Fibroblast of mammary gland (primary cell): ENCODE measurements around the gene TEAD1.

Source experiments
- DNase-seq: peaks from one replicate; pipeline ENCODE4 v3.0.0-alpha.2; 2010; ENCODE audit warnings: low read depth
- H3K4me3 ChIP-seq: 2 replicates; pipeline ENCODE4 v1.5.1; 2011; ENCODE audit warnings: low read depth, mild to moderate bottlenecking, low read length, moderate library complexity; ENCODE audit not compliant: control insufficient read depth
- TF ChIP-seq, protein P1 (sequence below): conservative IDR thresholded peaks from 2 replicates; pipeline ENCODE4 v1.5.1; 2011; ENCODE audit warnings: low read depth, low read length, inconsistent platforms; ENCODE audit not compliant: control insufficient read depth, insufficient read depth

The TEAD1 gene

DNA sequence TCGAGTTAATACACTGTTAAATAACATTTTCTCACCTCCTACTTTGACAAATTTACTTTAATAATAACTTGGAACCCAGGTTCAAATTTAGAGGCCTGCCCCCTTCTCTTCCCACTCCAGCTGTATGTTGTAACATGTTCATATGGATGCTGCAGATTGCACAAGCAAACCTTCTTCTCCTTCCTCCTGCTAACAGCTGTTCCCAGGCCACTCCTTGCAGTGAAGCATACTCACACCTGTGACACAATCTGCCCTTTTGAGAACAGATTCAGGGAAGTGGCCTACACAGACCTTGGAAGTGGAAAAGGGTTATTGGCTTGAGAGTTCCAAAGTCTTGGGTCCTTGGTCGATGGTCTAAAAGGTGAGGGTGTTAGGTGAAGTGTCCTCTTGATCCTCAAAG, 131.9 kb downstream of the TEAD1 start:
- TF ChIP-seq, protein P1, sequence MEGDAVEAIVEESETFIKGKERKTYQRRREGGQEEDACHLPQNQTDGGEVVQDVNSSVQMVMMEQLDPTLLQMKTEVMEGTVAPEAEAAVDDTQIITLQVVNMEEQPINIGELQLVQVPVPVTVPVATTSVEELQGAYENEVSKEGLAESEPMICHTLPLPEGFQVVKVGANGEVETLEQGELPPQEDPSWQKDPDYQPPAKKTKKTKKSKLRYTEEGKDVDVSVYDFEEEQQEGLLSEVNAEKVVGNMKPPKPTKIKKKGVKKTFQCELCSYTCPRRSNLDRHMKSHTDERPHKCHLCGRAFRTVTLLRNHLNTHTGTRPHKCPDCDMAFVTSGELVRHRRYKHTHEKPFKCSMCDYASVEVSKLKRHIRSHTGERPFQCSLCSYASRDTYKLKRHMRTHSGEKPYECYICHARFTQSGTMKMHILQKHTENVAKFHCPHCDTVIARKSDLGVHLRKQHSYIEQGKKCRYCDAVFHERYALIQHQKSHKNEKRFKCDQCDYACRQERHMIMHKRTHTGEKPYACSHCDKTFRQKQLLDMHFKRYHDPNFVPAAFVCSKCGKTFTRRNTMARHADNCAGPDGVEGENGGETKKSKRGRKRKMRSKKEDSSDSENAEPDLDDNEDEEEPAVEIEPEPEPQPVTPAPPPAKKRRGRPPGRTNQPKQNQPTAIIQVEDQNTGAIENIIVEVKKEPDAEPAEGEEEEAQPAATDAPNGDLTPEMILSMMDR: no peak
- H3K4me3 ChIP-seq: no peak overlapping the region
- peak; percentile 55 for DNase-seq

DNA sequence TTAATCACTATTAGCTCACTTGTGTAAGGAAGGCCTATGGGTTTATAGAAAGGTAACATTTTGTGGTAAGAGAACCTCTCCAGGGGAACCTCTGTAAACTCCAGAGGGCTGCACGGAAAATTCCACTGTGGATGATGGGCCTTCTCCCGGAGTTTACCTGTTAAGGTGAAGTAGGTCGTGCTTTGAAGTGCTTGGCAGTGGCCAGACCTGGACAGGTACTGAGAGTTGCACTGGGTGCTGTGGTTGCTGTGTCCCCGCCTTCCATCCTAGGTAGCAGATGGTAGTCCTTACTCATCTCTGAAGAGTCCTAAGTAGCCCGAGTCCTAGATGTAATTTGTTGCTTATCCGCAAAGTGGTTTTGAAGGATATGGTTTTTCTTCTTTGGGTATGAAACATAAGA, 133.4 kb downstream of the TEAD1 start:
- no peak overlapping the region for H3K4me3 ChIP-seq
- DNase-seq: no peak
- TF ChIP-seq, protein P1: no peak

DNA sequence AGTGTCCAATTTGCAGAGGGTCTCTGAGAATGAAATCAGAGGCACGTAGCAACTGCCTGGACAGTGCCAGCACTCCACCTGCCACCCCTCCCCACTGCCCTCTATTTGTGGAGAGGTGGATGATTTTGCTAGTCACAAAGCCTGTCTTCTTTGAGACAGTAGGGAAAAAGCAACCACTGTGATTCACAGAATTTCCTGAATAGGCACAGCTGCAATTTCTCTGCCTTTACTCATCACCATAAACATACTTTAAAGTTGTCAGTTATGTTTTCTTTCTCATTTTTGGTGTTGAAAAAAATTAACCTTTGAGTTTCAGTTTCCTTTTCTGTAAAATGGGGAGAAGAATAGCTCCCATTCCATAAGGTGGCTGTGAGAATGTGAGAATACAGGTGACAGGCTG, 134.3 kb downstream of the TEAD1 start:
- no peak overlapping the region for H3K4me3 ChIP-seq
- DNase-seq: peak; percentile 60
- TF ChIP-seq, protein P1: no peak

DNA sequence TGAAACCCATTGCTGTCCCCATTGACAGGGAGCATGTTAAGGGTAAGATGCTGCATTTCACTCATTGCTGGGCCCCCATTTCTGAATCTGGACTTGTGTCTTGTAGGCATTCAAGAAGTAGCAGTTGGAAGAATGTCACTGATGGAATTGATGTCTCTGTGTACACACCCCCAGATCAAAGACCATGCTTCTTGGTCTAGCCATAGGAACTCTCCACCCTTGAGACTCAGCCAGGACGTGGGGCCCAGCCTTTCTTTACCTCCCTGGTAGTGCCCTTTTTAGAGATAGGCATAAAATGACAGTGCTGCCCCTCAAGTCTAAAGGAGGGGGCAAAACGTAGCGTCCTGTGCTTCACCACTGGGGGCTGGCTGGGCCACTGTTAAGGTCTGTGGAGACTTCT, 135.1 kb downstream of the TEAD1 start:
- DNase-seq: no peak
- TF ChIP-seq, protein P1: no peak
- no peak overlapping the region for H3K4me3 ChIP-seq

DNA sequence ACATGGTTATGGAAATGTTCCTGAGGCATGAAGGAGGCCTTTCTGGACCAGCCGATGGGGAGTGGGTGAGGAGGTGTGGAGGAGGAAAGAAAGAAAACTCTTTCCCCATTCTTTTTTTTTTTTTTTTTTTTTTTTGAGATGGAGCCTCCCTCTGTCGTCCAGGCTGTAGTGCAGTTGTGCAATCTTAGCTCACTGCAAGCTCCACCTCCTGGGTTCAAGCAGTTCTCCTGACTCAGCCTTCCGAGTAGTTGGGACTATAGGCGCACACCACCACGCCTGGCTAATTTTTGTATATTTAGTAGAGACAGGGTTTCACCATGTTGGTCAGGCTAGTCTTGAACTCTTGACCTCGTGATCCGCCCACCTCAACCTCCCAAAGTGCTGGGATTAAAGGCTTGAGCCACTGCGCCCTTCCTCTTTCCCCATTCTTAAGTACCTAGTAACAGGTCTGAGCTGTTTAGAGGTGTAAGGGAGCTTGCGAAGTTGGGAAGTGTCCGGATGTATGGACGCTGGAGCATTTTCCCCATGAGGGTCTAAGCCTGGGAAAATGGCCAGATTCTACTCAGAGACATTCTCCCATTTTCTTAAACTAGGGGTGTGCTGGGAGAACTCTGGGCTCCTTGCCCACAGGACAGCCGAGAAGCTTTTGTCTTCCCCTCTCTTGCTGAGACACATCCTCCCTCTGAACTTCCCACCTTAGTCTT, 135.8 kb downstream of the TEAD1 start:
- peak; percentile 88 for DNase-seq
- TF ChIP-seq, protein P1: no peak
- no peak overlapping the region for H3K4me3 ChIP-seq

DNA sequence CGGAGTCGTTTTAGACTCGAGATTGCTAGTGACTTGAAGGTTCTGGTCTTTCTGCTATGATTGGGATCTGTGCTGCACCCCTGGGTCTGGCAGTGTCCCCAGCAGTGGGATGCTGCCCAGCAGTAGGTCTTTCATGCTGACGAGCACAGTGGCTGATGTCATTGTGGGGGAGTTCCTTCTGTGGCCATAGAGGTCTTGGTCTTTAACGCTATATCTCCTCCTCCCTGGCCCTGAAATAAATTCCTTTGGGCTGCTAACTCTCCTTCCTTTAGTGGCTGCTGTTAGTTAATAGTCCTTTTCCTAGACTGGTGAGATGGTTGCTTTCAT, 136.3 kb downstream of the TEAD1 start:
- no peak overlapping the region for H3K4me3 ChIP-seq
- DNase-seq: peak; percentile 72
- TF ChIP-seq, protein P1: no peak

DNA sequence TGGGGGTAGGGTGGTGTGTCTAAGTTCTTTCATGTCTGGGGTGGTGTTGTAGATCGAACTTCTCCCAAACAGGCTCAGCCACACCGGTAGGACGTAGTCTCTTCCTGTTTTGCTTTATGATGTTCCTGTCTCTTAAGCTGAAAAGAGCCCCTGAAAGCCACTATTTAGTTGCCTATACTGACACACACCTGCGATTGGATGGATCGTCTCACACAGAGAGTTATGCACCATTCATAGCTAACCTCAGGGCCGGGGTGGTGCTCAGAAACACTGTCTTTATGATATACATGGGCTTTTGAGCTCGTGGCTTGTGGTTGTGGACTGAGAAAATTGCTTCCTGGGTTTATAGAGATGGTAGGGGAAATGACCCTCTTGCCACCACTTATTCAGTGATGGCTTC, 137.6 kb downstream of the TEAD1 start:
- DNase-seq: no peak
- H3K4me3 ChIP-seq: no peak overlapping the region
- TF ChIP-seq, protein P1: no peak
